C4-2B (cell line): Measurements from ENCODE around the gene OTUD4.

Source experiments
- H3K27ac ChIP-seq: fragments of 450-650 bp; 2 replicates; pipeline ENCODE4 v1.5.1; 2017
- CTCF ChIP-seq: fragments of 450-650 bp; conservative IDR thresholded peaks from 2 replicates; pipeline ENCODE4 v1.5.1; 2017; ENCODE audit warnings: mild to moderate bottlenecking
- ZFX ChIP-seq: fragments of 450-650 bp; IDR thresholded peaks from 2 replicates; pipeline ENCODE4 v1.6.1; 2017

Gene OTUD4

GRCh38 chr4:145132511-145133098 lies 47.8 kb downstream of the OTUD4 start:
- no peak overlapping the region for H3K27ac ChIP-seq
- TF ChIP-seq CTCF (no peak), ZFX (no peak)

GRCh38 chr4:145131848-145132247 lies 48.5 kb downstream of the OTUD4 start:
- no peak overlapping the region for H3K27ac ChIP-seq
- TF ChIP-seq ZFX (no peak), CTCF (no peak)

GRCh38 chr4:145130788-145131399 lies 49.5 kb downstream of the OTUD4 start:
- no peak for TF ChIP-seq ZFX
- TF ChIP-seq CTCF = no peak
- H3K27ac ChIP-seq = no peak overlapping the region

GRCh38 chr4:145130130-145130529 lies 50.3 kb downstream of the OTUD4 start:
- H3K27ac ChIP-seq = no peak overlapping the region
- no peak for TF ChIP-seq ZFX
- no peak for TF ChIP-seq CTCF

- no peak overlapping the region for H3K27ac ChIP-seq
These were observed 55.0 kb downstream of the OTUD4 start for GRCh38 chr4:145125396-145125795.

GRCh38 chr4:145108128-145108527 lies 72.3 kb downstream of the OTUD4 start:
- TF ChIP-seq CTCF (no peak), ZFX (no peak)
- no peak overlapping the region for H3K27ac ChIP-seq

More at GRCh38 chr4:145125396-145125795, 55.0 kb downstream of the OTUD4 start:
- no peak for TF ChIP-seq ZFX
- TF ChIP-seq CTCF = no peak

- H3K27ac ChIP-seq = no peak overlapping the region
- TF ChIP-seq ZFX (no peak), CTCF (no peak)
These were observed 73.3 kb downstream of the OTUD4 start for GRCh38 chr4:145107126-145107525.
